CD4-positive, alpha-beta T cell (primary cell): ENCODE results near the gene PPP4R3A. TPM values are rescaled to one million over a fixed set of nuclear protein-coding genes. Genes with fewer than 3 reads are reported as not detected.

ENCODE experiments used
- ATAC-seq: fragments of 200-7000 bp; cut with Tn5 transposase; one replicate; pipeline ENCODE4 v1.10.0; 2022; ENCODE audit warnings: mild to moderate bottlenecking; ENCODE audit not compliant: poor library complexity
- CTCF ChIA-PET: fragments of 350-600 bp; sonication (Branson Sonifier 250); formaldehyde crosslinking; loops from one replicate; lab custom pipeline; 2021; ENCODE audit warnings: antibody characterized with exemption, inconsistent platforms; lab: Charles Lee
- POLR2A ChIA-PET: fragments of 350-600 bp; sonication (Branson Sonifier 250); formaldehyde crosslinking; loops from one replicate; lab custom pipeline; 2021; ENCODE audit warnings: antibody characterized with exemption, inconsistent platforms; lab: Charles Lee
- DNase-seq, 14 experiments: peaks; one replicate each; pipeline ENCODE4 v3.0.0-alpha.2; 2013 to 2020; ENCODE audit warnings: mixed read lengths in 2 of 14
- H3K27ac ChIP-seq, 2 donors: one replicate each; pipeline versions ENCODE4 v1.5.1 to v1.7.0; 2013; ENCODE audit warnings: low read length in 2 of 2, low read depth in 1 of 2, mild to moderate bottlenecking in 1 of 2
- H3K27me3 ChIP-seq, 2 experiments: 1 replicate in 1 of 2; 2 replicates in 1 of 2; pipeline versions ENCODE4 v1.6.1 to v1.7.0; 2013; ENCODE audit warnings: low read length in 2 of 2, control low read depth in 1 of 2, mild to moderate bottlenecking in 1 of 2, moderate library complexity in 1 of 2; ENCODE audit not compliant: insufficient read depth in 2 of 2, control insufficient read depth in 1 of 2
- H3K36me3 ChIP-seq: one replicate; pipeline ENCODE4 v1.6.1; 2013; ENCODE audit warnings: low read length, control low read depth; ENCODE audit not compliant: insufficient read depth
- H3K4me1 ChIP-seq: one replicate; pipeline ENCODE4 v1.6.1; 2013; ENCODE audit warnings: low read length, control low read depth; ENCODE audit not compliant: insufficient read depth
- H3K4me3 ChIP-seq: one replicate; pipeline ENCODE4 v1.5.1; 2013; ENCODE audit warnings: mild to moderate bottlenecking, low read length, moderate library complexity
- H3K9me3 ChIP-seq, 2 experiments: 1 replicate in 1 of 2; 2 replicates in 1 of 2; pipeline versions ENCODE4 v1.6.1 to v1.7.0; 2013; ENCODE audit warnings: low read length in 2 of 2, mild to moderate bottlenecking in 2 of 2, control low read depth in 1 of 2, moderate library complexity in 1 of 2; ENCODE audit not compliant: control insufficient read depth in 1 of 2, insufficient read depth in 1 of 2
- H3K27ac Mint-ChIP-seq: one replicate; pipeline ENCODE4 v1.8.0; 2020; ENCODE audit warnings: mixed read lengths
- H3K27me3 Mint-ChIP-seq: one replicate; pipeline ENCODE4 v1.8.0; 2021; ENCODE audit warnings: mixed read lengths
- H3K36me3 Mint-ChIP-seq: one replicate; pipeline ENCODE4 v1.8.0; 2021; ENCODE audit warnings: low read depth, mixed read lengths
- H3K4me1 Mint-ChIP-seq: one replicate; pipeline ENCODE4 v1.8.0; 2021; ENCODE audit warnings: low read depth, mixed read lengths
- H3K4me3 Mint-ChIP-seq: one replicate; pipeline ENCODE4 v1.8.0; 2020; ENCODE audit warnings: mild to moderate bottlenecking, mixed read lengths
- H3K9me3 Mint-ChIP-seq: one replicate; pipeline ENCODE4 v1.8.0; 2020; ENCODE audit warnings: mixed read lengths
- intact Hi-C, 2 experiments: fragments of 100-400 bp; cut with DNase I in 1 of 2; cut with micrococcal nuclease in 1 of 2; formaldehyde crosslinking; loops; one replicate each; pipeline versions ENCODE4 v1.15.1 to v1.9.0; 2023 to 2025; cut with DNase I, micrococcal nuclease
- total RNA-seq, 174 experiments: library from RNA in 2 of 174; stranded (reverse) in 2 of 174; gene quantifications; one replicate each; pipeline ENCODE4 v1.2.3 and lab custom pipeline; 2021 to 2026
- TF ChIP-seq, protein P1 (sequence below): fragments of 200-600 bp; IDR thresholded peaks from one replicate; pipeline ENCODE4 v1.8.0; 2022; ENCODE audit warnings: antibody characterized with exemption, mild to moderate bottlenecking

Gene PPP4R3A
- total RNA-seq, 2 experiments from 2014 or later, result 189 to 205 TPM

DNA sequence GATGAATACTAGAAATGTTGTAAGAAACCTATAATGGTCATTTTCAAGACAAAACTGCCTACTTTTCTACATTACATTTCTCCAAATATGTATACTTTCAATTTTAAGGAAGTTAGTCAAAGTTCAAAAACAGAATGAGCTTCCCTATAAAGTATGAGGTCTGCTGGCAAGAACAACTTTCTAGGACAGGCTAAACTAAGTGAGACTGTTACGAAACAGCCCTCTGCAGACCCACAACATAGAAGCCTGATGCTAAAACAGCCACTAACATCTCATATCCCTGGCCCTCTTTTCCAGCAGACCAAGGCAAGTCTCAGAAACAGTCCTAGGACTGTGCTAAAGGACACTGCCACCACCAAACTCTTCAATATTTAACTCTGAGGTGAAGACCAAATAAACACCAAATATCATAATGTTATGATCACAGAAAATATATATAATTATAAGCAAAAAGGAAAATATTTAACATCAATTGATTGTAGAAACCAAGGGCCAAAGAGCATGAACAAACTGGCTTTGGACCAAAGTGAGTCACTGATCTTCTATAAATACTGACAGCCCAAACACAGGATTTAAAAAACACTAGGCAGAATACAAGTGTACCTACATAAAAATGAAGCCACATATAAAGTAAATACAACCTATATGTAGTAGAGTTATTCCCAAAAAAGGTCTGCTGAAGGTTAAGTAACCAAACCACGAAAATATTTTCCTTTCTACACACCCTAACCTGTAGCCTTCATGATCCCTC, 27.7 kb downstream of the PPP4R3A start:
- ATAC-seq (no peak), DNase-seq (no peak)
- Mint-ChIP-seq H3K27ac (peak overlapping the region; percentile 69), H3K9me3 (no peaks in the 10 kb centered on the region), H3K4me3 (no peak overlapping the region), H3K27me3 (no peaks in the 10 kb centered on the region), H3K4me1 (peaks cover 84% of the 10 kb centered on the region), H3K36me3 (peaks cover 97% of the 10 kb centered on the region)
- peaks cover 92% of the 10 kb centered on the region for H3K36me3 ChIP-seq
- POLR2A ChIA-PET, result no interaction called here
- H3K27ac ChIP-seq, result no peak overlapping the region
- no peaks in the 10 kb centered on the region for H3K9me3 ChIP-seq
- no peak overlapping the region for H3K4me3 ChIP-seq
- H3K4me1 ChIP-seq, result peaks cover 6% of the 10 kb centered on the region
- TF ChIP-seq, protein P1, sequence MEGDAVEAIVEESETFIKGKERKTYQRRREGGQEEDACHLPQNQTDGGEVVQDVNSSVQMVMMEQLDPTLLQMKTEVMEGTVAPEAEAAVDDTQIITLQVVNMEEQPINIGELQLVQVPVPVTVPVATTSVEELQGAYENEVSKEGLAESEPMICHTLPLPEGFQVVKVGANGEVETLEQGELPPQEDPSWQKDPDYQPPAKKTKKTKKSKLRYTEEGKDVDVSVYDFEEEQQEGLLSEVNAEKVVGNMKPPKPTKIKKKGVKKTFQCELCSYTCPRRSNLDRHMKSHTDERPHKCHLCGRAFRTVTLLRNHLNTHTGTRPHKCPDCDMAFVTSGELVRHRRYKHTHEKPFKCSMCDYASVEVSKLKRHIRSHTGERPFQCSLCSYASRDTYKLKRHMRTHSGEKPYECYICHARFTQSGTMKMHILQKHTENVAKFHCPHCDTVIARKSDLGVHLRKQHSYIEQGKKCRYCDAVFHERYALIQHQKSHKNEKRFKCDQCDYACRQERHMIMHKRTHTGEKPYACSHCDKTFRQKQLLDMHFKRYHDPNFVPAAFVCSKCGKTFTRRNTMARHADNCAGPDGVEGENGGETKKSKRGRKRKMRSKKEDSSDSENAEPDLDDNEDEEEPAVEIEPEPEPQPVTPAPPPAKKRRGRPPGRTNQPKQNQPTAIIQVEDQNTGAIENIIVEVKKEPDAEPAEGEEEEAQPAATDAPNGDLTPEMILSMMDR, result no peak
- no peaks in the 10 kb centered on the region for H3K27me3 ChIP-seq
- CTCF ChIA-PET, result no interaction called here
- intact Hi-C loops, result loop anchor here (10.0 kb wide), 2 partner anchors 302 to 512 kb away; no protein-coding TSS in a partner anchor

DNA sequence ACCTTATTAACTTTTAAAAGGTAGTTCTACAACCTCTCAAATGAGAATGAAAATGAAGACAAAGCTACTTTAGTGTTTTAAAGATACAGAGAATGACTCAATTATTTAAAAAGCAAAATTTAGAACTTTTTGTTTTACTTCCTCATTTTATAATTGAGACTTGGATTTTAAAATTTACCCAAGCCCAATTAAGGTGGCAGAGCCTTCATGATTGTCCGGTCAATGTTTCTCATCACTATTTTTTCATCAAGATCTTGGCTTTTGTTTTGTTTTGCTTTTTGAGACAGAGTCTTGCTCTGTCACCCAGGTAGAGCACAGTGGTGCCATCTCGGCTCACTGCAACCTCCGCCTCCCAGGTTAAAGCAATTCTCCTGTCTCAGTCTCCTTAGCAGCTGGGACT, 32.7 kb downstream of the PPP4R3A start:
- Histone ChIP-seq H3K27me3 (no peaks in the 10 kb centered on the region), H3K36me3 (peaks cover 98% of the 10 kb centered on the region), H3K27ac (no peak overlapping the region), H3K4me3 (no peak overlapping the region), H3K9me3 (no peaks in the 10 kb centered on the region), H3K4me1 (no peaks in the 10 kb centered on the region)
- no peak overlapping the region for H3K27ac Mint-ChIP-seq
- H3K36me3 Mint-ChIP-seq, result peaks cover 100% of the 10 kb centered on the region
- intact Hi-C loops, result loop anchor here in 1 of 2 experiments (5.0 kb wide), 1 partner anchor 155 kb away; no protein-coding TSS in a partner anchor
- DNase-seq (no peak), ATAC-seq (no peak)
- TF ChIP-seq, protein P1, result no peak
- H3K27me3 Mint-ChIP-seq, result no peaks in the 10 kb centered on the region
- ChIA-PET CTCF (no interaction called here), POLR2A (no interaction called here)
- peaks cover 51% of the 10 kb centered on the region for H3K4me1 Mint-ChIP-seq
- no peak overlapping the region for H3K4me3 Mint-ChIP-seq
- no peaks in the 10 kb centered on the region for H3K9me3 Mint-ChIP-seq

DNA sequence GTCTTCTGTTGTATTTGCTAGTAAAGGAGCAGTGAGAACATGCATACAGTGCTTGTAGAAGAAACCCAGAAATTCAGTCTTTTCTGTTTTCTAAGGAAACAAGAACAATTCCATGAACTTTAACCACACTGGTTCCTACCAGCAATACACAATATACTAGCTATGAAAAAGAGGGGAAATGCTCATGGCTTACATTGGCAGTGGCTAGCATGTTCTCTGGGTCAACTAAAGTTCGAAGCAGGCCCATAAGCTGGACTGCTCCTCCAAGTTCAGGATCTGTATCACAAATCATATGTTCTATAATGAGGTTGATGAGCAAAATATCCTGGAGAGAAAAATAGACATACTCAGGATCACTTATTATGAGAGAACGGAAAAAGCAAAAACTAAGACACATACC, 37.1 kb downstream of the PPP4R3A start:
- POLR2A ChIA-PET, result no interaction called here
- TF ChIP-seq, protein P1, result no peak
- H3K27ac Mint-ChIP-seq, result peak overlapping the region; percentile 57
- no peak overlapping the region for H3K4me3 Mint-ChIP-seq
- H3K27ac ChIP-seq, result no peak overlapping the region
- ATAC-seq (no peak), DNase-seq (no peak)
- no peaks in the 10 kb centered on the region for H3K4me1 ChIP-seq
- H3K36me3 Mint-ChIP-seq, result peaks cover 98% of the 10 kb centered on the region
- H3K4me1 Mint-ChIP-seq, result peaks cover 23% of the 10 kb centered on the region
- no peaks in the 10 kb centered on the region for H3K27me3 Mint-ChIP-seq
- no peaks in the 10 kb centered on the region for H3K9me3 ChIP-seq
- no peak overlapping the region for H3K4me3 ChIP-seq
- peaks cover 89% of the 10 kb centered on the region for H3K36me3 ChIP-seq
- no peaks in the 10 kb centered on the region for H3K27me3 ChIP-seq
- CTCF ChIA-PET, result no interaction called here
- intact Hi-C loops, result no loop called here
- no peaks in the 10 kb centered on the region for H3K9me3 Mint-ChIP-seq
